GM11168 (cell line): Measurements from ENCODE around the gene TMTC2.

Experiments used
- in situ Hi-C: fragments of 300-500 bp; cut with MboI; formaldehyde crosslinking; loops from one replicate; pipeline ENCODE4 v1.12.0; 2022; ENCODE audit warnings: low sequenced_read_pairs; ENCODE audit not compliant: unreplicated experiment

The TMTC2 gene

GRCh38 chr12:82686168-82687020, at the start of gene TMTC2:
Gene TMTC2 (plus strand): TSS chr12:82686906.
- in situ Hi-C loops: loop anchor here (25.0 kb wide), 1 partner anchor 701 kb away; no protein-coding TSS in a partner anchor

- in situ Hi-C loops: loop anchor here (10.0 kb wide), 1 partner anchor 114 kb away; no protein-coding TSS in a partner anchor
These were observed 48.4 kb upstream of the TMTC2 start for GRCh38 chr12:82638324-82638723.

GRCh38 chr12:82644896-82645295, 41.8 kb upstream of the TMTC2 start:
- in situ Hi-C loops: no loop called here

- in situ Hi-C loops: no loop called here
These were observed 41.3 kb upstream of the TMTC2 start for GRCh38 chr12:82645414-82645813.

GRCh38 chr12:82647853-82648252, 38.9 kb upstream of the TMTC2 start:
- in situ Hi-C loops: no loop called here

GRCh38 chr12:82648259-82648909, 38.3 kb upstream of the TMTC2 start:
- in situ Hi-C loops: no loop called here

- in situ Hi-C loops: no loop called here
These were observed 35.9 kb upstream of the TMTC2 start for GRCh38 chr12:82650627-82651337.

GRCh38 chr12:82651489-82651888, 35.2 kb upstream of the TMTC2 start:
- in situ Hi-C loops: no loop called here

- in situ Hi-C loops: no loop called here
These were observed 34.6 kb upstream of the TMTC2 start for GRCh38 chr12:82652071-82652470.

- in situ Hi-C loops: no loop called here
These were observed 31.0 kb upstream of the TMTC2 start for GRCh38 chr12:82655751-82656150.

GRCh38 chr12:82659343-82660207, 27.1 kb upstream of the TMTC2 start:
- in situ Hi-C loops: no loop called here

GRCh38 chr12:82660541-82661325, 26.0 kb upstream of the TMTC2 start:
- in situ Hi-C loops: no loop called here

- in situ Hi-C loops: no loop called here
These were observed 22.8 kb upstream of the TMTC2 start for GRCh38 chr12:82663893-82664292.

GRCh38 chr12:82665142-82665923, 21.4 kb upstream of the TMTC2 start:
- in situ Hi-C loops: no loop called here

- in situ Hi-C loops: no loop called here
These were observed 19.9 kb upstream of the TMTC2 start for GRCh38 chr12:82666830-82667229.

- in situ Hi-C loops: no loop called here
These were observed 15.0 kb upstream of the TMTC2 start for GRCh38 chr12:82671673-82672195.

GRCh38 chr12:82672811-82673495, 13.8 kb upstream of the TMTC2 start:
- in situ Hi-C loops: no loop called here

GRCh38 chr12:82673698-82674097, 13.0 kb upstream of the TMTC2 start:
- in situ Hi-C loops: no loop called here
